HepG2 (cell line): ENCODE results near the gene MSI2. TPM values are rescaled to one million over a fixed set of nuclear protein-coding genes. Genes with fewer than 3 reads are reported as not detected.

Experiments used
- BATF2 ChIP-seq: sonication (generic); formaldehyde crosslinking; IDR thresholded peaks from 2 replicates; pipeline ENCODE4 v1.8.0; 2022; ENCODE audit warnings: mild to moderate bottlenecking, missing genetic modification reagents, moderate library complexity
- DR1 ChIP-seq: sonication (generic); formaldehyde crosslinking; IDR thresholded peaks from 2 replicates; pipeline ENCODE4 v1.8.0; 2021; ENCODE audit warnings: mild to moderate bottlenecking, missing genetic modification reagents, inconsistent platforms
- EEA1 ChIP-seq: sonication (generic); formaldehyde crosslinking; IDR thresholded peaks from 2 replicates; pipeline ENCODE4 v1.5.1; 2020; ENCODE audit warnings: mild to moderate bottlenecking, missing genetic modification reagents, borderline replicate concordance
- HHEX ChIP-seq: IDR thresholded peaks from 2 replicates; pipeline ENCODE4 v1.6.1; 2016; ENCODE audit warnings: control low read depth
- PAX8 ChIP-seq: sonication (generic); formaldehyde crosslinking; IDR thresholded peaks from 2 replicates; pipeline ENCODE4 v1.8.0; 2022; ENCODE audit warnings: mild to moderate bottlenecking, missing genetic modification reagents, borderline replicate concordance
- PCBP2 ChIP-seq: fragments of 200-400 bp; formaldehyde crosslinking; optimal IDR thresholded peaks from 2 replicates; pipeline ENCODE3; 2018; ENCODE audit warnings: low read length, low read depth; ENCODE audit not compliant: poor library complexity, severe bottlenecking
- POGZ ChIP-seq: sonication (generic); formaldehyde crosslinking; IDR thresholded peaks from 2 replicates; pipeline ENCODE4 v1.4.0; 2020; ENCODE audit warnings: mild to moderate bottlenecking, missing genetic modification reagents
- TCF7L2 ChIP-seq: IDR thresholded peaks from 2 replicates; pipeline ENCODE4 v1.6.1; 2011; ENCODE audit warnings: mild to moderate bottlenecking, low read depth, low read length, moderate library complexity
- ZC3H4 ChIP-seq: sonication (generic); formaldehyde crosslinking; IDR thresholded peaks from 2 replicates; pipeline ENCODE4 v1.4.0; 2020; ENCODE audit warnings: missing genetic modification reagents, borderline replicate concordance
- ZHX1 ChIP-seq: sonication (generic); formaldehyde crosslinking; IDR thresholded peaks from 2 replicates; pipeline ENCODE4 v1.8.1; 2022; ENCODE audit warnings: low read depth, mild to moderate bottlenecking, missing genetic modification reagents
- ZNF136 ChIP-seq: sonication (generic); formaldehyde crosslinking; IDR thresholded peaks from 2 replicates; pipeline ENCODE4 v1.8.1; 2022; ENCODE audit warnings: low read depth, mild to moderate bottlenecking, moderate library complexity, missing genetic modification reagents
- ZNF282 ChIP-seq: fragments of 450-650 bp; IDR thresholded peaks from 2 replicates; pipeline ENCODE4 v1.6.1; 2018; ENCODE audit not compliant: partially characterized antibody
- ZNF354B ChIP-seq: sonication (generic); formaldehyde crosslinking; IDR thresholded peaks from 2 replicates; pipeline ENCODE4 v1.8.0; 2022; ENCODE audit warnings: mild to moderate bottlenecking, missing genetic modification reagents
- ZSCAN5A ChIP-seq: sonication (generic); formaldehyde crosslinking; IDR thresholded peaks from 2 replicates; pipeline ENCODE4 v1.8.0; 2022; ENCODE audit warnings: mild to moderate bottlenecking, missing genetic modification reagents, borderline replicate concordance
- polyA plus RNA-seq, 8 experiments: library from polyadenylated mRNA; depleted of rRNA in 3 of 8; stranded (reverse) in 7 of 8; unstranded in 1 of 8; fragments of >200 nt; fragmentation: Illumina TruSeq in 4 of 8; extraction: Trizol in 4 of 8; gene quantifications; 2 replicates each; pipeline versions ENCODE4 v1.2.1 to v1.2.3, GENCODE V29; 2011 to 2016; ENCODE audit warnings: low read depth in 4 of 8, missing spikeins in 1 of 8, mixed read lengths in 1 of 8; ENCODE audit not compliant: insufficient read depth in 1 of 8
- total RNA-seq, 5 experiments: library from RNA; depleted of rRNA; stranded (reverse); fragments of >200 nt; fragmentation: Illumina TruSeq; extraction: Trizol; gene quantifications; 2 replicates each; pipeline ENCODE4 v1.2.3, GENCODE V29; 2016; ENCODE audit warnings: low read depth in 1 of 5

MSI2 gene
- total and polyA plus RNA-seq, 2 of the 13 experiments (the other 11 are each of a cell fraction or from before 2014, with no cell fraction given) = 77.5 to 78.4 TPM

- TF ChIP-seq ZSCAN5A (0 out of 2 replicates have a peak, but pooled peaks have one; percentile 42), ZHX1 (0 out of 2 replicates have a peak, but pooled peaks have one; percentile 80), ZNF282 (no peak), PAX8 (CRISPR knock-in tag) (no peak), ZNF354B (0 out of 2 replicates have a peak, but pooled peaks have one; percentile 17), DR1 (CRISPR knock-in tag) (0 out of 2 replicates have a peak, but pooled peaks have one; percentile 49), ZNF136 (CRISPR knock-in tag) (0 out of 2 replicates have a peak, but pooled peaks have one; percentile 2), BATF2 (no peak), HHEX (CRISPR knock-in tag) (no peak), ZC3H4 (no peak), PCBP2 (no peak), TCF7L2 (no peak), EEA1 (CRISPR knock-in tag) (no peak), POGZ (CRISPR knock-in tag) (no peak)
Observed at GRCh38 chr17:57608369-57609124, 352.2 kb downstream of the MSI2 start (continued).
